ENCODE measurements around the gene PLA2G2D.
A peak's percentile ranks its signal among the peaks of the same experiment; 100 is the strongest.

The PLA2G2D gene, protein sequence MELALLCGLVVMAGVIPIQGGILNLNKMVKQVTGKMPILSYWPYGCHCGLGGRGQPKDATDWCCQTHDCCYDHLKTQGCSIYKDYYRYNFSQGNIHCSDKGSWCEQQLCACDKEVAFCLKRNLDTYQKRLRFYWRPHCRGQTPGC

GRCh38 chr1:20119347-20119746, at the start of gene PLA2G2D:
PLA2G2D (minus strand) TSS chr1:20119536; CDS start chr1:20119498, 38 bp downstream.
- DNase-seq = no peak

- DNase-seq = no peak
These were observed 49.5 kb upstream of the PLA2G2D start for GRCh38 chr1:20168564-20169491.

DNA sequence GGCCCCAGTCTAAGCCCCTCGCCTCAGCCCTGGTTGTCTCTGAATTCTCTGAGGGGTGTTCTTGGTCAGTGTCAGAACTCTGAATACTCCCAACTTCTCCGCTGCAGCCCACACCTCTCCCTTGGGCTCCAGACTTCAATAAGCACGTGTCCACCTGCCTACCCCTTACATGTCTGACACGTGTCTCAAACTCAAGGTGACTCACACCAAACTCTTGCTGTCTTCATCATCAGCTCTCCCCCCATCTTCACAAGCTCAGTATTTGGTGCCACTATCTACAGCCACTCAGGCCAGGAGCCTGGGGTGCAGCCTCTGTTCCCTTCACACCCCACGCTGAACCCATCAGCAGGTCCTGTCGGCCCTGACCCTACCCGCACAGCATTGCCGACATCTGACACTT, 47.8 kb upstream of the PLA2G2D start:
- no peak for DNase-seq

DNA sequence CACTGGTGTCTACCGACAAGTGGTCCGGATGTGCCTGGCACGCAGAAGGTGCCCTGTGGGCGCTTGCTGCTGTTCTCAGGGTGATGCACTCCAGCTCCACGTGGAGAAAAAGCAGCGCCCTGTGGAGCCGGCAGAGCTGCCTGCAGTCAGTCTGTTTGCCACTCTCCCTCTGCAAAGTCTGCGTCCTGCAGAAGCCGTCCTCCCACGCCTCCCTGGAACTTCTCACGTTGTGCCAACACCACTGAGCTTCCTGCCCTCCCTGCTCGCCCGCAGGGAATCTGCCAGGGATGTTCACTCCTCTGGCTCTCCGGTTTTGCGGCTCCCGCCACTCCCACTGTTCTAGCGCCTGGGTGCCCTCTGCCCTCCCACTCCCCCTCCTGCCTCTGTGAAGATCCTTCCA, 46.7 kb upstream of the PLA2G2D start:
- DNase-seq = no peak

GRCh38 chr1:20165522-20165951, 46.2 kb upstream of the PLA2G2D start:
- DNase-seq = no peak

- no peak for DNase-seq
These were observed 45.4 kb upstream of the PLA2G2D start for GRCh38 chr1:20164694-20165202.

DNA sequence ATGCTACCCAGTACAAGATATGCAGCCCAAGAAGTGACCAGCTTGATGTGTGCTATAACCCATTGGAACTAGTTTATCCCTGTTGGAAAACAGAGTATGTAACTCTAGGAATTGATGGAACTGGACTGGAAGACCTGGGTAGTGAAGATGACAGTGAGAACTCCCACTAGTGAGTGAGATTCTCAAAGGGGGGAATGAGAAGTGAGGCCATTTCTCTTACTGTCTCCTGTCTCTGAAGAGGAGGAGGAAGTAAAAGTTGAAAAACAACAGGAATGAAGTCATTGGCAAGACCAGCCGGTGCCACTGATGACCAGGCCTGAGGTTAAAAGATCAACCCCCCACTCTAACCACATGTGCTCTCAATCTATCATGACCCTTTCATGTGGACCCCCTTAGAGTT, 40.7 kb upstream of the PLA2G2D start:
- no peak for DNase-seq

DNA sequence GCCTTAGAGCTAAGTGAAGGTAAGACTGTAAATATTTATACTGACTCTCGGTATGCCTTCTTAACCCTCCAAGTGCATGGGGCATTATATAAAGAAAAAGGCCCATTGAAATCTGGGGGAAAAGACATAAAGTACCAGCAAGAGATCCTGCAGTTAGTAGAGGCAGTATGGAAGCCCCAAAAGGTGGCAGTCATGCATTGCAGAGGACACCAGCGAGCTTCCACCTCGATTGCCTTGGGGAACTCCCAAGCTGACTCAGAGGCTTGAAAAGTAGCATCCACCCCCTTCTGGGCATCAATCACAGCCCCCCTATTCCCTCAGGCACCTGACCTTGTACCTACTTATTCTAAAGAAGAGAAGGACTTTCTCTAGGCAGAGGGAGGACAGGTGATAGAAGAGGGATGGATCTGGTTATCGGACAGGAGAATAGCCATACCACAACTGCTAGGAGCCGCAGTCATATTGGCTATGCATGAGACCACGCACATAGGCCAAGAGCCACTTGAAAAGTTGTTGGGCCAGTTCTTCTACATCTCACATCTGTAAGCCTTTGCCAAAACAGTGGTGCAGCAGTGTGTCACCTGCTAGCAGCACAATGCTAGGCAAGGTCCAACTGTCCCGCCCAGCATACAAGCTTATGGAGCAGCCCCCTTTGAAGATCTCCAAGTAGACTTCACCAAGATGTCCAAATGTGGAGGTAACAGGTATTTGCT, 39.2 kb upstream of the PLA2G2D start:
- DNase-seq = no peak

GRCh38 chr1:20154301-20154831, 35.0 kb upstream of the PLA2G2D start:
- no peak for DNase-seq

GRCh38 chr1:20153000-20153418, 33.7 kb upstream of the PLA2G2D start:
- no peak for DNase-seq

DNA sequence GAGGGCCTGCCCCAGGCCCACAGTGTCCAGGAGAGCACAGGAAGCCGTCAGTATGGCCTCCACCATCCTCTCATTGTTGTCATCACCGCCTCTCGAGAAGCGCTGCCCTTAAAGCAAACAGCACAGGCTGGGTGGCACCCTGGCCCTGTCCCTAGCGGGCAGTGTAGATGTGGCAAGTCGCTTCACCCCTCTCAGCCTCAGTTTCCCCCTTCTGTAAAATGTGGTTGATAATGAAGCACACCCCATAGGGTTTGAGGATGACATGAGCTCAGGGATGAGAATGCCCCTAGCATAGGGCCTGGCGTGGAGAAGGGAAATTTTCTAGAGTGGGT, 33.2 kb upstream of the PLA2G2D start:
- no peak for DNase-seq

DNA sequence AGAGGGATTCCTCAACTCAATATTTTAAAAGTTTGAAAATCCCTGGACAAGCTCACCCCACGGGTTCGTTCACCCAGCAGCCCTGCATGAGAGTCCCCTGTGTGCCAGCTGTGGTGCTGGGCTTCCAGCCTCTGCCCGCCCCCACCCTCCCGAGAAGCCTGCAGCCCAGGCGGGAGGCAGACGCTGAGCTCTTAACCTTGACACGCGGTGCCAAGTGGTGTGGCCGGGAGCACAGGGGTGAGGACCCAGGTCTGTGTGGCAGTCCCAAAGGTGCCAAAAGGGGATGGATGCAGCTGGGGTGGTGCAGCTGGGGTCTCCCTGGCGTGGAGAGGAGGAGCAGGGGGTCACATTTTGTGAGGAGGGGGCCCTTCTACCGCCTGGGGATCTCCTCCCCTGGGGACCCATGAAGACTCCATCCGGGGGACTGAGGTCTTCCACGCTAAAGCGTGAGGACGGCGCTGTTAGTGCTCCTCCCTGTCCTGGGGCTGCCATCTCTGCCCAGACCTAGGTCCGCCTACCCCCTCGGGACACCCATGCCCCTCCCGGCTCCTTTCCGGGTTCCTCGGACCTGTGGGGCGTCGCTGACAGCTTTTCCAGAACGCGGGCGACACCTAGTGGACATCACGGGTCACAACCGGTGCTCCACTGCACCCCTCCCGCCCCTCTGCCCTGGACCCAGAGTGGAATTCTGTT, 32.7 kb upstream of the PLA2G2D start:
- DNase-seq = peak; percentile 87

GRCh38 chr1:20150969-20151368, 31.6 kb upstream of the PLA2G2D start:
- DNase-seq = no peak

DNA sequence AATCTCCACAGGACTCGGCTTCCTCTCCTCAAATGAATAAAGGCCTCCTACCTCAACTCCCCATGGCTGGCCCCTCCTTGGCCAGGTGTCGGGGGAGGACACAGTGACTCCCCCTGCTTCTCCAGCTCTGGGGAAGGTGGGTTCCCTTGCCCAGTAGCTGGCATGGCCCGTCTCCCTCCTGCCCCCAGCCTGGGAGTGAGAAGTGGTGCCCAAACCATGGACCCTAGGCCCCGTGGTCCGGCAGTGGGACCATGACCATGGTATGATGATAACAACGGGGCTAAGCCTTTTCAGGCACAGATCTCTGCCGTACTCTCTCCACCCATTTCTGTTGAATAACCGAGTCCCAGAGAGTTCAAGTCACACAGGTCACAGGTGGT, 31.0 kb upstream of the PLA2G2D start:
- DNase-seq = no peak

DNA sequence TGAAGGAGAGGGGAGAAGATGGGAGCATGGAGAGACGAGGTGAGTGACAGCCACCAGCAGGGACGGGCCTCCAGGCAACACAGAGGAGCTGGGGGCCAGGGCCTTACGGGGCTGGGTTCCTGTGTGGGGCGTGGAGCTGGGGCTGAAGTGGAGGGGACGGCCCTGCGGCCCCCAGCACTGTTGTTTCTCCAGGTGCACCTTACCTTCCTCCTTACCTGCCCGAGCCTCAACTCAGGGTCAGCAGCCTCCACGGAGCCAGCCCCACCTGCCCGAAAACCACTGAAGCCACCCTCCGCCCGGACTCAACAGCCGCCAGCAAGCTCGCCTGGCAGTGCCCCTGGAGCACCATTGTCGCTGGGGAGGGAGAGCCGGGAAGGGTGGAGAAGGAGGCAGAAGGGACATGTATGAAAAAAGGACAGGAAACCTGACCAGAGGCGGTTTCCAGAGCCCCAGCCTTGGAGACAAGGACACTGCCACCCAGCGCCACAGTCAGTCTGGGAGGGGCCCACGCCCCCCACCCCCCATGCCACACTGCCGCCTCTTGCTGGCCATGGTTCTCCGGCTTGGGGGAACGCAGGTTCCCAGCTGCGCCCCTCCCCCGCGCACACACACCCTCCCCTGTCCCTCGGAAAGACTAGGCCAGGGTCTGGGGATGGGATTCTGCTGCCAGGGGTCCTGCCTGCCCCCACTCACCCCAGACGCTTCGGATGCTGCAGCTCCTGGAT, 30.4 kb upstream of the PLA2G2D start:
- DNase-seq = no peak

GRCh38 chr1:20148571-20149500, 29.5 kb upstream of the PLA2G2D start:
- DNase-seq = no peak

- DNase-seq = no peak
These were observed 28.7 kb upstream of the PLA2G2D start for GRCh38 chr1:20147846-20148570.

GRCh38 chr1:20143734-20144565, 24.6 kb upstream of the PLA2G2D start:
- DNase-seq = no peak

DNA sequence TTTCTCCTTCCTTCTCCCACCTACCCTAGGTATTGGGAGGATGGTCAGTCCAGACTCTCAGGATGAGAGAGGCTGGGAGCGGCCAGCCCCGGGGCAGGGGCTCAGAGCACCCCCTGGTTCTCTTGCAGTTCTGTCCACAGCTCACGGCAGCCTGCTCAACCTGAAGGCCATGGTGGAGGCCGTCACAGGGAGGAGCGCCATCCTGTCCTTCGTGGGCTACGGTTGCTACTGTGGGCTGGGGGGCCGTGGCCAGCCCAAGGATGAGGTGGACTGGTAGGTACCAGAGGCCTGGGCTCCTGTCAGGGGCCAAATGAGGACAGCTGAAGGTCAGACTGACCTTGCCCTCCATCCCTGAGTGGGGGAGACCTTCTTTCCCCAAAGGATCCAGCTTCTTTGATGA, 24.0 kb upstream of the PLA2G2D start:
- DNase-seq = no peak
